PC-9 (cell line): Measurements from ENCODE around the gene SMIM14. TPM values are rescaled to one million over a fixed set of nuclear protein-coding genes. Genes with fewer than 3 reads are reported as not detected.

Source experiments
- BruUV-seq: library from RNA; stranded (reverse); fragments of 400-500 nt; replicated peaks from 2 replicates; lab custom pipeline; 2021; lab: Mats Ljungman, UMichigan
- CTCF ChIA-PET: fragments of 300-600 bp; sonication (Branson Sonifier 250); formaldehyde crosslinking; loops from one replicate; lab custom pipeline; 2022; ENCODE audit warnings: antibody characterized with exemption; lab: Charles Lee
- POLR2A ChIA-PET: fragments of 300-600 bp; sonication (Branson Sonifier 250); formaldehyde crosslinking; loops from one replicate; lab custom pipeline; 2022; ENCODE audit warnings: antibody characterized with exemption; ENCODE audit not compliant: unreplicated experiment; lab: Charles Lee
- DNase-seq, 2 experiments: peaks; one replicate each; pipeline versions ENCODE4 v3.0.0 to v3.0.0-alpha.2; 2015 to 2022; ENCODE audit warnings: mixed read lengths in 1 of 2
- H2AFZ ChIP-seq: fragments of 200-600 bp; sonication (generic); 2 replicates; pipeline ENCODE4 v1.8.1; 2017; ENCODE audit warnings: antibody characterized with exemption
- H3F3A ChIP-seq: fragments of 200-600 bp; sonication (generic); 2 replicates; pipeline ENCODE4 v1.8.1; 2017; ENCODE audit warnings: antibody characterized with exemption, mild to moderate bottlenecking, low read depth; ENCODE audit not compliant: insufficient read depth
- H3K27ac ChIP-seq: fragments of 200-600 bp; sonication (generic); 2 replicates; pipeline ENCODE4 v1.6.1; 2016; ENCODE audit warnings: mixed run types
- H3K27me3 ChIP-seq: fragments of 200-600 bp; sonication (generic); 2 replicates; pipeline ENCODE4 v1.6.1; 2016; ENCODE audit warnings: low read depth, mixed run types; ENCODE audit not compliant: insufficient read depth
- H3K36me3 ChIP-seq: fragments of 200-600 bp; sonication (generic); 2 replicates; pipeline ENCODE4 v1.6.1; 2016; ENCODE audit warnings: low read depth, mixed run types
- H3K4me1 ChIP-seq: fragments of 200-600 bp; sonication (generic); replicated peaks from 2 replicates; pipeline ENCODE4 v1.6.1; 2016; ENCODE audit warnings: mixed run types; ENCODE audit not compliant: insufficient read depth
- H3K4me2 ChIP-seq: fragments of 200-600 bp; sonication (generic); 2 replicates; pipeline ENCODE4 v1.6.1; 2017; ENCODE audit warnings: mixed run types
- H3K4me3 ChIP-seq: fragments of 200-600 bp; sonication (generic); 2 replicates; pipeline ENCODE4 v1.6.1; 2016; ENCODE audit warnings: mixed run types
- H3K79me2 ChIP-seq: fragments of 200-600 bp; sonication (generic); 2 replicates; pipeline ENCODE4 v1.6.1; 2017; ENCODE audit warnings: low read depth, mixed run types
- H3K9me2 ChIP-seq: fragments of 200-600 bp; sonication (generic); 2 replicates; pipeline ENCODE4 v1.8.1; 2017; ENCODE audit warnings: mild to moderate bottlenecking; ENCODE audit not compliant: insufficient read depth
- H3K9me3 ChIP-seq: fragments of 200-600 bp; sonication (generic); 2 replicates; pipeline ENCODE4 v1.8.1; 2016; ENCODE audit warnings: low read depth; ENCODE audit not compliant: insufficient read depth
- H4K20me1 ChIP-seq: fragments of 200-600 bp; sonication (generic); 2 replicates; pipeline ENCODE4 v1.8.1; 2017; ENCODE audit not compliant: insufficient read depth
- EZH2 ChIP-seq: fragments of 200-600 bp; sonication (generic); IDR thresholded peaks from 2 replicates; pipeline ENCODE4 v1.8.0; 2017; ENCODE audit warnings: antibody characterized with exemption, low read depth
- intact Hi-C: fragments of 100-400 bp; cut with micrococcal nuclease; formaldehyde crosslinking; loops from one replicate; pipeline ENCODE4 v1.10.0; 2022; ENCODE audit not compliant: unreplicated experiment
- total RNA-seq: library from RNA; stranded (reverse); gene quantifications from 2 replicates; pipeline ENCODE4 v1.2.3, GENCODE V29; 2021
- TF ChIP-seq, protein P1 (sequence below): fragments of 200-600 bp; sonication (generic); conservative IDR thresholded peaks from 2 replicates; pipeline ENCODE4 v1.6.1; 2017; ENCODE audit warnings: mixed run types, antibody characterized with exemption, mild to moderate bottlenecking, moderate library complexity

SMIM14 gene
- total RNA-seq, 1 experiment from 2014 or later, result 64.1 TPM

DNA sequence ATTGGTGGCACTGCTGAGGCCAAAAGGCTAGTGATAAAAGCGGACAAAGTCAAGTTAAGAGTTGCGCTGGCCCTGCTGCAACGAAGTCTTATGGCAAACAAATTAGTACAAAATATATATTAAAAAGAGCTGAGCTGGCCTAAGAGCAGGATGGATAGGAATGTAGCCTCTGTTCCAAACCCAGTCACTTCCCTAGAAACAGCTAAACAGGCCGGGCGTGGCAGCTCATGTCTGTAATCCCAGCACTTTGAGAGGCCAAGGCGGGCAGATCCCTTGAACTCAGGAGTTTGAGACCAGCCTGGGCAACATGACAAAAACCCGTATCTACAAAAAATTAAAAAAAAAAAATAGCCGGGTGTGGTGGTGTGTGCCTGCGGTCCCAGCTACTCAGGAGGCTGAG lies 79.0 kb downstream of the SMIM14 start:
- Histone ChIP-seq H3K36me3 (no peaks in the 10 kb centered on the region), H3K27ac (no peak overlapping the region), H3K4me3 (no peak overlapping the region), H3K4me2 (no peak overlapping the region), H3K9me3 (no peaks in the 10 kb centered on the region), H3K27me3 (no peaks in the 10 kb centered on the region), H2AFZ (no peak overlapping the region), H4K20me1 (no peaks in the 10 kb centered on the region), H3K79me2 (no peaks in the 10 kb centered on the region), H3F3A (no peaks in the 10 kb centered on the region), H3K9me2 (no peaks in the 10 kb centered on the region), H3K4me1 (no peaks in the 10 kb centered on the region)
- DNase-seq, result no peak
- TF ChIP-seq EZH2, result no peak
- TF ChIP-seq, protein P1, sequence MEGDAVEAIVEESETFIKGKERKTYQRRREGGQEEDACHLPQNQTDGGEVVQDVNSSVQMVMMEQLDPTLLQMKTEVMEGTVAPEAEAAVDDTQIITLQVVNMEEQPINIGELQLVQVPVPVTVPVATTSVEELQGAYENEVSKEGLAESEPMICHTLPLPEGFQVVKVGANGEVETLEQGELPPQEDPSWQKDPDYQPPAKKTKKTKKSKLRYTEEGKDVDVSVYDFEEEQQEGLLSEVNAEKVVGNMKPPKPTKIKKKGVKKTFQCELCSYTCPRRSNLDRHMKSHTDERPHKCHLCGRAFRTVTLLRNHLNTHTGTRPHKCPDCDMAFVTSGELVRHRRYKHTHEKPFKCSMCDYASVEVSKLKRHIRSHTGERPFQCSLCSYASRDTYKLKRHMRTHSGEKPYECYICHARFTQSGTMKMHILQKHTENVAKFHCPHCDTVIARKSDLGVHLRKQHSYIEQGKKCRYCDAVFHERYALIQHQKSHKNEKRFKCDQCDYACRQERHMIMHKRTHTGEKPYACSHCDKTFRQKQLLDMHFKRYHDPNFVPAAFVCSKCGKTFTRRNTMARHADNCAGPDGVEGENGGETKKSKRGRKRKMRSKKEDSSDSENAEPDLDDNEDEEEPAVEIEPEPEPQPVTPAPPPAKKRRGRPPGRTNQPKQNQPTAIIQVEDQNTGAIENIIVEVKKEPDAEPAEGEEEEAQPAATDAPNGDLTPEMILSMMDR, result no peak
- ChIA-PET CTCF (no interaction called here), POLR2A (no interaction called here)
- BruUV-seq, result no TSS peak
- intact Hi-C loops, result no loop called here

DNA sequence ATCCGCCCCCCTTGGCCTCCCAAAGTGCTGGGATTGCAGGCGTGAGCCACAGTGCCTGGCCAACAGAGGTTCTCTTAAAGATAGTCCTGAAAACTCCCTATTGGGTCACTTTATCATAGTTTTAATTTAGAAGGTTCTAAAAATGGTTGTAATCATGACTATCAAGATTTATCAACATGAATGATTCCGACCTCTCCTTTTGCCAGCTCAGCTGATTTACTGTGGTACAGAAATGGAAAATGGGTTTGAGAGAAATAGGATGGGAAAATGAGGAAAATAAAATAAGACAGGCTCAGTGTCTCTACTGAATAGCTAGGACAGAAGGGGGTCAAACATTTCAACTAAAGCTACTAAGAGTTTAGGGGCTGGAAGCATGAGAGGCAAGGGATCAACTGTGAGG lies 83.2 kb downstream of the SMIM14 start:
- H3F3A ChIP-seq, result no peaks in the 10 kb centered on the region; the same call in 1 of the 2 replicates
- no TSS peak for BruUV-seq
- no peak overlapping the region for H3K4me3 ChIP-seq
- TF ChIP-seq EZH2, result no peak
- TF ChIP-seq, protein P1, result no peak
- intact Hi-C loops, result no loop called here
- POLR2A ChIA-PET, result interaction anchor here (0.6 kb wide), 1 partner anchor 773 kb away, joined by 6 read pairs; the partner anchor contains the start of gene TLR10
- no peaks in the 10 kb centered on the region for H3K9me3 ChIP-seq
- no peak overlapping the region for H3K4me2 ChIP-seq
- no peaks in the 10 kb centered on the region for H3K36me3 ChIP-seq
- H4K20me1 ChIP-seq, result no peaks in the 10 kb centered on the region
- H2AFZ ChIP-seq, result no peak overlapping the region
- CTCF ChIA-PET, result no interaction called here
- H3K4me1 ChIP-seq, result no peaks in the 10 kb centered on the region
- H3K9me2 ChIP-seq, result no peaks in the 10 kb centered on the region
- no peak for DNase-seq
- H3K27ac ChIP-seq, result no peak overlapping the region
- no peaks in the 10 kb centered on the region for H3K79me2 ChIP-seq
- no peaks in the 10 kb centered on the region for H3K27me3 ChIP-seq

DNA sequence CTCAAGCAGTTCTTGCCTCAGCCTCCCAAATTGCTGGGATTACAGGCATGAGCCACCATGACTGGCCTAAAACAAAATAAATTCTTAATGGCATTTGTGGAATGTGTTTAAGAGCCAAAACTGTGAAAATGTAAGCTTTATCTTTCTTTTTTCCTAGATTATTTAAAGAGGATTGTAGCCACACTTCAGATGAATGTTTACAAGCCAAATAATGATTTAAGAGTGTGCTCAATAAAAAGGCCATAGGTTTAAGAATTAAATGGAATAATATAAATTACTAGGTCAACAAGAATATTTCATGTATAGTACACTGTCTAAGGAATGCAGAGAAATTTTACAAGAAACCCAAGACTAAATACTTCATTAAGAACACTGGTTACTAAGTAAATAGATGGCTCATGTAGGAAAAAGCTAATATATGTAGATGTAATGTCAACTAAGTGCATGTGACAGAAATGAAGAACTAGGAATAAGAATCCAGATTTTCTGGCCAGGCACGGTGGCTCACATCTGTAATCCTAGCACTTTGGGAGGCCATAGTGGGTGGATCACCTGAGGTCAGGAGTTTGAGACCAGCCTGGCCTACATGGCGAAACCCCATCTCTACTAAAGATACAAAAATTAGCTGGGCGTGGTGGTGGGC lies 90.1 kb downstream of the SMIM14 start:
- Histone ChIP-seq H3K9me2 (no peaks in the 10 kb centered on the region), H3K27me3 (no peaks in the 10 kb centered on the region), H3F3A (peaks cover 19% of the 10 kb centered on the region; the same call in 1 of the 2 replicates), H3K4me1 (peaks cover 19% of the 10 kb centered on the region), H3K79me2 (no peaks in the 10 kb centered on the region), H2AFZ (no peak overlapping the region), H4K20me1 (no peaks in the 10 kb centered on the region), H3K4me3 (no peak overlapping the region), H3K9me3 (no peaks in the 10 kb centered on the region), H3K36me3 (no peaks in the 10 kb centered on the region), H3K4me2 (no peak overlapping the region), H3K27ac (peak overlapping the region; percentile 32)
- ChIA-PET POLR2A (interaction anchor here (0.6 kb wide), 1 partner anchor 89 kb away, joined by 5 read pairs; no protein-coding TSS in a partner anchor), CTCF (interaction anchor here (0.6 kb wide), 1 partner anchor 92 kb away, joined by 3 read pairs; no protein-coding TSS in a partner anchor)
- intact Hi-C loops, result no loop called here
- BruUV-seq, result no TSS peak
- TF ChIP-seq, protein P1, result no peak
- TF ChIP-seq EZH2, result no peak
- peak in 1 of 2 experiments; percentile 69 for DNase-seq
